Measurements from ENCODE around the gene JAG2.

JAG2 gene

DNA sequence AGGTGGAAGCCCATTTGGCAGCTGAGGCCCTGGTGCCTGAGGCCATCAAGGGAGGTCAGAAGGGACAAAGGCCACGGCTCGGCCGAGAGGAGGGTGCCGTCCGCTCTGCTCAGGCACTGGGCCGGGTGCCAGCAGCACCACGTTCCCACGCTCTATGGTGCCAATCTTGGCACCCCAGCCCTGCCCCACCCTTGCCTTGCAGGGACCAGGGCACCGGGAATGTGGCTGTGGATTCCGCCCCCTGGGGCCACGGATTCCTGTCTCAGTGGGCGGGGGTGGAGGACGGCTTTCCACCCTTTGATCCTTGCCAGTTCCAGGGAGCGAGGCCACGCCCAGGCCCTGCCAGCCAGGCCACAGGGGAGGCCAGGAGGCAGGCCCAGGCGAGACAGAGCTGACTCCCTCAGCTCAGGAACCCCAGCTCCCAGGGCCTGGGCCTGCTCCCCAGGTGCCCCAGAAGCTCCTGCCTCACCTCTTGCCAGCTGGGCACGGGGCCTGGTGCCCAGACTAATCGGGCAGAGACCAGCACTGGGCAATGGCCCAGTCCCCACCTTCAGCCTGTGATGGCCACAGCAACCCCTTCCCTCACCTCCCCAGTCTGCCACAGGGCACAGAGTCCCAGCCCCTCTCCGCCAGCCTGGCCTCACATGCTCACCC lies 76.9 kb downstream of the JAG2 start:
- no peak for DNase-seq (ENCODE audit: low read depth)

DNA sequence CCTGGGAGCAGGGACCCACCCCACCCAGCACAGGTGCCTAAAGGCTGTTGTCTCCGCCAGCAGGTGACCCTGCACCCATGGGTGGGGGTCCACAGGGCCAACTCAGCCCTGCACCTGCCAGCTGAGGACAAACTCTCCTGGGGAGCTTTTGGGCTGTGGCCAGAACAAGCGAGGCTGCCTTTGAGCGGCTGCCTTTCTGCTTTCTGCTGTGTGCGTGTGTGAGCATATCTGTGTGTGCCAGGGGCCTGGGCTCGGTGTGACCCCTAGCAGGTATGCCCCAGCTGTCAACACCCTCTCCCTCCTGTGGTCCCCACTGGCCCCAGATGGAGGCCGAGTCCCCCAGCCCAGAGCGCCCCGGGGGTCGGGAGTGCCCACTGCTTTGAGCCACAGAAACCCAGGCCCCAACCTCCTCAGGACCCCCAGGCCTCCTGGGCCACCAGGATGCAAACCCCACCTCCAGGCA lies 77.5 kb downstream of the JAG2 start:
- no peak for DNase-seq (ENCODE audit: low read depth)
